Skeletal muscle cell (primary cell): ENCODE data around the gene PKN3.

ENCODE experiments used
- DNase-seq: peaks from one replicate; pipeline ENCODE4 v3.0.0-alpha.2; 2010; ENCODE audit warnings: low read depth
- H3K4me3 ChIP-seq: 2 replicates; pipeline ENCODE4 v1.5.1; 2011; ENCODE audit warnings: low read depth, mild to moderate bottlenecking, control low read depth, low read length, moderate library complexity

Gene PKN3

DNA sequence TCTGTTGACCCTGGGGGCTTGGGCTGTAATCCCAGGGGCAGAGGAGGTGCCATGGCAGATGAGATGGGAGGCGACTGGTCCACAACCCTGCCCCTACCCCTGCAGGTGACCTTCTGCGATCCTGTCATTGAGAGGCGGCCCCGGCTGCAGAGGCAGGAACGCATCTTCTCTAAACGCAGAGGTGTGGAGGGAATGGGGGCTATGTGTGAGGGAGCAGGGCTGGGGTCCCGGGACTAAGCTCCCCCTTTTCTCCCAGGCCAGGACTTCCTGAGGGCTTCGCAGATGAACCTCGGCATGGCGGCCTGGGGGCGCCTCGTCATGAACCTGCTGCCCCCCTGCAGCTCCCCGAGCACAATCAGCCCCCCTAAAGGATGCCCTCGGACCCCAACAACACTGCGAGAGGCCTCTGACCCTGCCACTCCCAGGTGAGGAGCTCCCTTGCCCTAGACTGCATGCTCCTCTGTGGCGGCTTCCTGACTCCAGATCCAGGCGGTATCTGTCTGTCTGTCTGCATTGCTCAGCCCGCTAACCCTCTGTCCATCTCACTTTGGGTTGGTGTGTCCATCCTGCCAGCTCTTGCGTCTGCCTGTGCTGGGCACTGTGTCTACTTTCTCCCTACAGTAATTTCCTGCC lies 11.8 kb downstream of the PKN3 start:
- H3K4me3 ChIP-seq: no peak overlapping the region
- no peak for DNase-seq

DNA sequence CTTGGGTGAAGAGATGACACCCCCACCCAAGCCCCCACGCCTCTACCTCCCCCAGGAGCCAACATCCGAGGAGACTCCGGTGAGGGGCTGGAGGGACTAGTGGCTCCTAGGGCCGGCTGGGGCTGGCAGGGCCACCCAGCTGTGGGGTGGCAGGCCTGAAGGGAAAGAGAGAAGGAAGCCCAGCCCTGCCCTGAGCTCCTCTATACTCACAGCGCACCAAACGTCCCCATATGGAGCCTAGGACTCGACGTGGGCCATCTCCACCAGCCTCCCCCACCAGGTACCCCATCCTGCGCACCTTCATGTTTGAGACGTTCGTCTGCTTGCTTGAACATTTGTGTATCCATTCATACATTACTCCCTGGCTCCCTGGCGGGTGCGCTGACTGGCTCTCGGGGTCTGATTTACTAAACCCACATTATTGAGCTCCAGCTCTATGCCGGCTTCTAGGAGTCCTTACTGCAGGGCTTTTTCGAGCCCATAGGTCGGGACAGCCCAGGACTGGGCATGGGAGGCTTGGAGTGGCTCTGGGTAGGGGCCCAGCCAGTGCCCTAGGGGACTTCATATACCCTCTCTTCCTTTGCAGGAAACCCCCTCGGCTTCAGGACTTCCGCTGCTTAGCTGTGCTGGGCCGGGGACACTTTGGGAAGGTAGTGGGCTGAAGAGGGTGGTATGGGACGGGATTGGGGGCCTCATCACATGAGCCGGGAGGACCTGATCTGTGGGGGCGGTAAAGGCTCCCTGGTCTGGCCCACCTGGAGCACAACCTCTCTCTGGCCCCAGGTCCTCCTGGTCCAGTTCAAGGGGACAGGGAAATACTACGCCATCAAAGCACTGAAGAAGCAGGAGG lies 12.5 kb downstream of the PKN3 start:
- no peak for DNase-seq
- no peak overlapping the region for H3K4me3 ChIP-seq

DNA sequence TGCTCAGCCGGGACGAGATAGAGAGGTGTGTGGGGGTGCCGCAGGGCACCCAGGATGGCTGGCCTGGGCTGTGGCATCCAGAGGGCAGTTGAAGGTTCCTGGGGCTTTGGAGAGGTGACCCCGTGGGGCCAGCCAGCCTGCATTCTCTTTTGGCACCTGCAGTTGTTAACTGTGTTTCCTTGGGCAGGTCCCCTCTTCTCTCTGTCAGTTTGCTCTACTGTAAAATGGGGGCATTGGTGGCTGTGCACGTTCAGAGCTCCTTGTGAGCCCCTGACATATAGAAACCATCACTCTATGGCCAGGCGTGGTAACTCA lies 13.1 kb downstream of the PKN3 start:
- no peak for DNase-seq
- no peak overlapping the region for H3K4me3 ChIP-seq

DNA sequence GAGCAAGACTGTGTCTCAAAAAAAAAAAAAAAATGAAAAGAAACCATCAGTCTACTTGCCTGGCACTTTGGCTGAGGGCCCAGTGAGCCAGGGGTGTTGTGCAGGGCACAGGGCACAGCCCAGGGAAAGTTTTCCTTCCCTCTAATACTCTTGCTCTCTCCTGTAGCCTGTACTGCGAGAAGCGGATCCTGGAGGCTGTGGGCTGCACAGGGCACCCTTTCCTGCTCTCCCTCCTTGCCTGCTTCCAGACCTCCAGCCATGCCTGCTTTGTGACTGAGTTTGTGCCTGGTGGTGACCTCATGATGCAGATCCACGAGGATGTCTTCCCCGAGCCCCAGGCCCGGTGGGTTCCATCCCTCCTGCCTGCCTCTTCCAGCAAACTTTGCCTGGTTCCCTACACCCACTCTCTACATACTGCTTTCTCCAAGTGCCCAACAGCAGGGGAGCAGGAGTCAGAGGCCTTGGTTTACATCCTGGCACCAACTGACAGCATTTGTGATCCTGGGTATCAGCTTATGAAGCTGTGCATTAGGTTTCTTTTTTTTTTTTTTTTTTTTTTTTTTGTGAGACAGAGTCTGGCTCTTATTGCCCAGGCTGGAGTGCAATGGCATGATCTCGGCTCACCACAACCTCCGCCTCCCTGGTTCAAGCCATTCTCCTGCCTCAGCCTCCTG lies 14.4 kb downstream of the PKN3 start:
- no peak for DNase-seq
- no peak overlapping the region for H3K4me3 ChIP-seq

DNA sequence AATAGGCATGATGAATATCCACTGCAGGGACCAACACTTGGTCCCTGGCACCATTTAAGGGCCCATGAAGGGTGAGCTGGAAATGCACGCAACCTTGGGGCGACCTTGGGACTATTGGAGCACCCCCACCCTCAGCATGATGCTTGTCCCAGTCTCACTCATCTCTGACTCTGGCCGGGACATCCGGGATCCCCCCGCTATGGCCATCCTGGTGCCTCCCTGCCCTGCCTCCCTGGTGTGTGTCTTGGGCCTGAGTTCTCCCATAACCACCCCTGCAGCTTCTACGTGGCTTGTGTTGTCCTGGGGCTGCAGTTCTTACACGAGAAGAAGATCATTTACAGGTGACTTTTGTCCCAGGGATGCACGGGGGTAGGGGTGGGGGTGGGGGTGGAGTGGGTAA lies 15.7 kb downstream of the PKN3 start:
- H3K4me3 ChIP-seq: no peak overlapping the region

DNA sequence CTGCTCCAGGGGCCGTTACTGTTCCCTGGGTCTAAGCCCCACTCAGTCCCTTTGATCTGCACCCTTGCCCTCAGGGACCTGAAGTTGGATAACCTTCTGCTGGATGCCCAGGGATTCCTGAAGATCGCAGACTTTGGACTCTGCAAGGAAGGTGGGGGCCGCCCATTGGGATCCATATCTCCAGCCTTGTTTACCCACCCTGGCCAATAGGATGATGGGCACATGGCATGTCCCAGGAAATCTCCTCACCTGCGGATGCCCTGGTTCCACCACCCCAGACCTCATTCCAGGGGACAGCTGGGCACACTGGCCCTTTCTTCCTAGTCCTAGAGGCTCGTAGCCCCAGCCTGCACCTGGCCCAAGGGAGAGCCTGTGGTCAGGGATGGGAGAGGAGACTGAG lies 16.2 kb downstream of the PKN3 start:
- no peak for DNase-seq
- H3K4me3 ChIP-seq: no peak overlapping the region

More for the DNA sequence above, 15.7 kb downstream of the PKN3 start:
- no peak for DNase-seq

DNA sequence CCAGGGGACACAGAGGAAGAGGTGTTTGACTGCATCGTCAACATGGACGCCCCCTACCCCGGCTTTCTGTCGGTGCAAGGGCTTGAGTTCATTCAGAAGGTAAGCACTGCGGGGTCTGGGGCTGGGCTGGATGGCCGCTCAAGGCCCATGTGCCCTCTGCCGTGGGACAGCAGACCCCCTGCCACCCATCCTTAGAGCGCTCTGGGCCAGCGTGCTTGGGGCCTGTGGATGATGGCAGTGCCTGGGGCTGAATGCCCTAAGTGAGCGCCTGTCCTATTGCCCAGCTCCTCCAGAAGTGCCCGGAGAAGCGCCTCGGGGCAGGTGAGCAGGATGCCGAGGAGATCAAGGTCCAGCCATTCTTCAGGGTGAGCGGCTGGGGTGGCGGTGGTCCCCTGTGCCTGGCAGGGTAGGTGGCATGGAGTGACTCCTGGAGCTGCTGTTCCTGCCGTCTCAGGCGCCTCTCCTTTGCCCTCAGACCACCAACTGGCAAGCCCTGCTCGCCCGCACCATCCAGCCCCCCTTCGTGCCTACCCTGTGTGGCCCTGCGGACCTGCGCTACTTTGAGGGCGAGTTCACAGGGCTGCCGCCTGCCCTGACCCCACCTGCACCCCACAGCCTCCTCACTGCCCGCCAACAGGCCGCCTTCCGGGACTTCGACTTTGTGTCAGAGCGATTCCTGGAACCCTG lies 17.8 kb downstream of the PKN3 start:
- DNase-seq: no peak
- H3K4me3 ChIP-seq: no peak overlapping the region

DNA sequence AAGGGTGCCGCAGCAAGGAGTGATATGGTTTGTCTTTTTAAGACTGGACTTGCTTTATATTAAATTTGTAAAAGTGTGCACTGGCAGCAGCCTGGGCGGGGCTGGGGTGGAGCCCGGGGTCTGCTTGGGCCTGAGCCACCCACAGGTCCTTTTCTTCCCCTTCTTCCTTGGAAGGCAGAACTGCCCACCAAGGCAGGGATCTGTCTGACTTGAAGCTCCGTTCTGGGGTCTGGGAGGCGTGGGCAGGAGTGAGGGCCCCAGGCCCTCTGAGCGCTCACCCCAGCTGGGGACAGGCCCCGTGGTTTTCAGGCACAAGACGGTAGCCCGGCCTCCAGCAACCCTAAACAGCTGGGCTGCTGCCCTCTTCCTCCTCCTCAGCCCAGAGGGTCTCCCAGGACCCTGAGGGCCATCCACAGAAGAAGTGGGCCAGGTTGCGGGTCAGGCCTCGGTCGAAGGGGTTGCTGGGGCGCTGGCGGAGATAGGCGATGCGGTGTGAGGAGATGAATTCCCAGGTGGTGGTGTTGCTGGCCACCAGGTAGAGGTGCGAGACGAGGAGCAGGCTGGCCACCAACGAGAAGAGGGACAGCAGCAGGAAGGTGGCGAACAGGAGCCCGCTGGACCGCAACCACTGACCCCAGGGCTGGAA lies 18.7 kb downstream of the PKN3 start:
- DNase-seq: no peak
- no peak overlapping the region for H3K4me3 ChIP-seq

DNA sequence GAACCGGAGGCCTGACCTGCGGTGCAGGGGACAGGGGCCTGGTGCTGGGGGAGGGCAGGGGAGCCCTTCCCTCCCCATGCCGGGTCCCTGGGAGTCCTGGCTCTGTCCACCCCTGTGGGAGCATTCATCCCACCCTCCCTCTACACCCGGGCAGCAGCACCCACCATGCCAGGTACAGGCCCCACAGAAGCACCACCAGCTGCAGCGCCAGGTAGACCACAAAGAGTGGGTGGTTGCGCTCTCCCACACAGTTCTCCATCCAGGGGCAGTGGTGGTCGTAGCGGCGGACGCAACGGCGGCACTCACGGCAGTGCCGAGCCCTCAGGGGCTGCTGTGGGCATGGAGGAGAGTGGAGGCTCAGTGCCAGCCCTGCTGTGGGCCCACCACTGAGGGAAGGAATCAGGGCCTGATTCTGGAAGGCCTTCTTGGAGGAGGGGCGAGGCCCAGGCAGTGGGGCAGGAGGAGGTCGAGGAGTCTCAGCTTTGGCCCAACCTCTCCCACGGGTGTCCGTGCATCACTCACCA lies 19.2 kb downstream of the PKN3 start:
- no peak overlapping the region for H3K4me3 ChIP-seq
- DNase-seq: no peak

DNA sequence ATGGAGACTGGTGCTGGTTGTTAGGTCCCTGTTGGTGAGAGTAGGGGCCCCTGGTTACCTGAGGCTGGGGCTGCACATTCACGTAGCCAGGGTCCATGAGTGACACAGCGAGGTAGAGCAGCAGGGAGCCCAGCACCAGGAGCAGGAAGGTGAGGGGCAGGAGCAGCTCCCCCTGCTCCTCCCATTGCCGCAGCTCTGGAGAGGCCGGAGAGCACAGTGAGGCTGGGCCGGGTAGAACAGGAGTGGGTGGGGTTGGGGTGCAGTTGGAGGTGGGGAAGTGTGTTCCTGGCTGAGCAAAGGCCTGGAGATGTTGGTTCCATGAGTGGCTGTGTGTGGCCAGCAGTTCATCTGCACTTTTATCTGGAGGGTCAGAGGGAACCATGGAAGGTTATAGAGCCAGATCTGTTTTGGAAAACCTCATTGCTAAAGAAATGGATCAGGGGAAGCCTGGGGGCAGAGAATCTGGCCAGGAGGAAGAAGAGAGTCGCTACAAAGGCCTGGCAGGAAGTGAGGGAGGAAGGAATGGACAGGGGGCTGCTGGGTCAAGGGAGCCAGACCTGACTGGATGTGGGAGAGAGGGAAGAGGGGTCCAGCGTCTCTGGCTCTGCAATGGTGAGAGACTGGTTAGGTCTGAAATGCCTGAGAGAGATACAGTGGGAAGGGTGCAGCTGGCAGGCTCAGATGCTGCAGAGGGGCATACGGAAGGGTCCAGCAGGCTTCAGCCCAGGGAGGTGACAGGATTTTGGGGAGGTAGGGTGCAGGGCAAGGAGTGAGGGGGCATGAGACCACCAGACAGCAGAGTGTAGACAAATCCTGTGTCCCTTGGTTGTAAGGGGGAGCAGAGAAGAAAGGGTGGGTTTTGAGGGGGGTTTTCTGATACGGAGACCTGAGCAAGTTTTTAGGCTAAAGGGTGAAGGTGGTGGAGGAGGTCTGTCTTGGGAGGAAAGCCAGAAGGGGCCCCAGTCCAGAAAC lies 20.4 kb downstream of the PKN3 start:
- H3K4me3 ChIP-seq: no peak overlapping the region
- no peak for DNase-seq

DNA sequence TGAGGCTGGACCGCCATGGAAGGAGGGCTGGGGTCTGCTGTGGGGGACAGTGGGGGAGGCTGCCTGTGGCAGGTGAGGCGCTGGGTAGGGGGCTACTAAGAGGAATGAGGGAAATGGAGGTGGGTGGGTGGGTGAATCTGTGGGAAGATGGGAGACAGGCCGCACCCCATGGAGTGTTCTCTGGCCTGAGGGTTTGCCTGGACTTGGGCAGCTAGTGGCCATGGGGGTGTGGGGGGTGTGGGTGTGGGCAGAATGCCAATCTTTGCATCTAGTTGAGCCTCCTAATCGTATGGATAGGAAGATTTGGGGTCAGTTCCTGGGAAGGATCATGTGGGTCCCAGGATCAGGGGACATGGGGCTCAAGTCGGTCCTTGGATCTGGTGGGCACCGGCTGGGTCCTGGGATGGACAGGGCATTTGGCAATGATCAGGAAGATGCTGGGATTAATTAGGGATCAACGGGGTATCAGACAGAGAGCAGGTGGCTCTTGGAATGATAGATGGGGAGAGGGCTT lies 21.1 kb downstream of the PKN3 start:
- no peak for DNase-seq
- peak overlapping the region; percentile 63 for H3K4me3 ChIP-seq

DNA sequence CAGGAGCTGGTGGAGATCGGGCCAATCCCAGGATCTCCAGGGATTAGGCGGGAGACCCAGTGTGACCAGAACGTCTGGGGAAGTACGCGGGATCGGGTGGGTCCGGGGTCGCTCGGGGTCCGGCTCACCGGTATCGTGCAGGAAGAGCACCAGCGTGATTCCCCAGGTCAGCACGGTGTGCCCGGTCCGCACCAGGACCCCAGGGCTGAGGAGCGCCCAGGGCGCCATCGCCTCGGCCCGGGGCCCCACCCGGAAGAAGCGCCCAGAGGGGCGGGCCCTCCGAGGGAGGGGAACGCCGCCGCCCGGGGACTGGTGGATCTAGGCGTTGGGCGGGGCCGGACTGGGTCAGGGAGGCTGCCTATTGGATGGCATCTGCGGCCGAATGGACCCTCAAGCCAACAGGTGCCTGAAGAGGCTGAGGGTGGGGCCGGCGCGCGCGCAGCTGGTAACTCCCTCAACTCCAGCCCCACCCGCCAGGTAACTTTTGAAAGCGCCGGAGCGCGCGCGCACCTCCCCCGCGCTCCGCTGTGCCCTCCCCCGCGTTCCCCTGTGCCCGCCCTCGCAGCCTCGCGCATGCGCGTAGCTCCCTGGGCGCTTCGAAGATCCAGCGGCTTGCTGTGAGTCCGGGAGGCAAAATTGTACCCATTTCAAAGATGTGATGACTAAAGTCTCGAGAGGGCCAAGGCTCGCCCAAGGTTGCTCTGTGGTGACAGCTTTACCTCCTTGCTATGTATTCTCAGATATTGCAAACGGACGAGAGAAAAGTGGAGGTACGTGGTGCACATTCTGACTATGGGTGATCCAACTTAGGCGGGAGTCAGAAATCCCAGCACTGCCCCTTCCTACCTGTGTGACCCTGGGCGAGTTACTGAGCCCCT lies 21.8 kb downstream of the PKN3 start, which contains the start of gene ZDHHC12:
Gene ZDHHC12, minus strand, starts transcription at position 262 of the 878 bp plus-strand sequence. Its CDS starts 34 bp downstream, at position 228.
- peak; percentile 57 for DNase-seq
- H3K4me3 ChIP-seq: peak within 1 kb of the TSS; percentile 63

DNA sequence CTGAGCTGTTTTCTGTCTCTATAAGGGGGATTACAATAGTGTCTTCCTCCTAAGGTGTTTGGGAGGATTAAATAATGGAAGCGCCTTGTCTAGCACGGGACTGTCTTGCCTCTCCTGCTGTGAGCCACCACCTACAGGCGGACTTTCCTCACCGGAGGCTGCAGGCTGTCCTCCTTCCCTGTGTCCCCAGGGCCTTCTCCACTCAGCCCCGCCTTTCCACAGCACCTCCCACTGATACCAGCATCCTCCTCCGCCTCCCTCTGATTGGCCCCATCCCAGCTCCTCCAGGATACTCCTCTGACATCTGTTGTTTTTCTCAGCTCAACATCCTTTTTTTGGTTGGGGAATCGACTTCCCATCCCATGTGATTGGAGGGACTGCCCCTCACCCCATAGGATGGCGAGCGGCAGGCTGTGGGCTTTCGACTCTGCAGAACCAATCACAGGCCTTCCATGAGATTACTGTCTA lies 22.5 kb downstream of the PKN3 start:
- no peak for DNase-seq
- H3K4me3 ChIP-seq: peak overlapping the region; percentile 63

DNA sequence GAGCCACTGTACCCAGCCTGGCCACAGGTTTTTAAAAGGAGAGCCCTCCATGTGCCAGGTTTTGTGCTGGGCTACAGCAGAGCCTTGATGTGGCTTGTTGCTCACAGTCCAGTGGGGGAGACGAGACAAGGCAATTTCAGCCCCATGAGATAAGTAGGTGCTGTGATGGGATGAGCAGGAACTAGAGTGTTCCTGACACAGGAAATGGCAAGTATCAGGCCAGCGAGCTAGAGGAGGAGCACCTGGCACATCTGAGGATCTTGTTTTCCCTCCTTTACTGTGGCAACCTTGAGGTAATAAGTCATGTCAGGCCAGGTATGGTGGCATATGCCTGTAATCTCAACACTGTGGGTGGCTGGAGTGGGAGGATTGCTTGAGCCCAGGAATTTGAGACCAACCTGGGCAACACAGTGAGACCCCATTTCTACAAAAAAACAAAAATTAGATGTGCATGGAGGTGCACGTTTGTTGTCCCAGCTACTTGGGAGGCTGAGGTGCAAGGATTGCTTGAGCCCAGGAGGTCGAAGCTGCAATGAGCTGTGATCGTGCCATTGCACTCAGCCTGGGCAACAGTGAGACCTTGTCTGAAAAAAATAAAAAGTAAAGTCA lies 25.4 kb downstream of the PKN3 start:
- no peak for DNase-seq
- no peak overlapping the region for H3K4me3 ChIP-seq

DNA sequence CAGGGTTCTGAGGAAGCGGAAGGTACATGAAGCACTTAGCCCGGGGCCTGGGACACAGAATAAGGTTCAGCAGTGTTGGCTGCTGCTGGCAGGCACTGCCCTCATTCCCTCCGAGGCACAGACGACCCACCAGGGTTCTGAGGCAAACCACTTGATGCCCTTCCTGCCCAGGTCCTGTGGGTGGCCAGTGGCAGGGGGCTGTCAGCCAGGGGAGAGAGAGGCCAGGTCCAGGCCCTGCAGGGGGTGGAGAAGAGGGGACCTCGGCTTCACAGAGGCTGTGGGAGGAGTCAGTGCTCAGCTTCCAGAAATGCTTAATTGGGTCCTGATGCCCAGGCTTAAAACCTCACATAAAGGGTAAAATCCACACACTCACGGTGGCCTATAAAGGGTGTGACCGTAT lies 26.0 kb downstream of the PKN3 start:
- no peak for DNase-seq
- no peak overlapping the region for H3K4me3 ChIP-seq

DNA sequence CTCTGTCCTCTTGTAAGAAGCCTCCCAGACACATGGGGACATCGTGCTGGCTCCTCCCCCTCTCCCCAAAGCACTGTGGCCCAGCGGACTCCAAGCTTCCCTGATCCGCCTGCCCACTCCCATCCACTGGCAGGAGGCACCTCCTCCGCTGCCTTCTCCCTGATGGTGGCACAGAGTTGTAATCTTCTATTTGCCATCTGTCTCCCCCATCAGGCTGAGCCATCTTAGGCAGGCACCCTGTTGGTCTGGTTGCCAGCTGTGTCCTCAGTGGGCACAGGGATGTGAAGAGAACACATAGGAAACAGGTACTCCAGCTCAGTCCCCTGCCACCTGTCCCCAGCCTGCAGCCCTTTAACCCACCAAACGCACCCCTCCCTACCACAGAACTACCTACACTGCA lies 27.0 kb downstream of the PKN3 start:
- DNase-seq: no peak

More for the DNA sequence above, 27.0 kb downstream of the PKN3 start:
- no peak overlapping the region for H3K4me3 ChIP-seq
